K562 (cell line): Measurements from ENCODE around the gene BDH1. TPM values are rescaled to one million over a fixed set of nuclear protein-coding genes. Genes with fewer than 3 reads are reported as not detected.

Experiments
- ATAC-seq: fragments of 200-7000 bp; cut with Tn5 transposase; 3 replicates; pipeline ENCODE4 v1.9.1; 2020; ENCODE audit warnings: moderate library complexity
- BruUV-seq: library from RNA; stranded (reverse); fragments of 400-500 nt; replicated peaks from 2 replicates; lab custom pipeline; 2021; lab: Mats Ljungman, UMichigan
- CTCF ChIA-PET: fragments of 300-600 bp; formaldehyde crosslinking; extraction: SDS; loops from one replicate; lab custom pipeline; 2021; ENCODE audit warnings: low intra/inter-chr PET ratio; lab: Yijun Ruan, JAX
- POLR2A ChIA-PET: fragments of 300-600, 350-650 bp; sonication (Branson Sonifier 250); formaldehyde crosslinking; extraction: SDS; loops from one replicate; lab custom pipeline; 2021; ENCODE audit warnings: antibody characterized with exemption, inconsistent platforms; lab: Yijun Ruan, JAX
- DNase-seq, 4 experiments: peaks; one replicate each; pipeline versions ENCODE4 v3.0.0 to v3.0.0-alpha.2; 2011 to 2018; ENCODE audit warnings: low spot score in 3 of 4, mixed read lengths in 3 of 4; ENCODE audit errors: extremely low read depth in 1 of 4
- FAIRE-seq: peaks from 2 replicates; lab custom pipeline; 2011; peaks lifted over from hg19 to GRCh38; lab: Jason Lieb, UNC
- H2AFZ ChIP-seq: 2 replicates; pipeline ENCODE4 v1.6.0; 2011; ENCODE audit warnings: low read depth, low read length, control low read depth, inconsistent platforms
- H3K27ac ChIP-seq: fragments of 200-600 bp; 3 replicates; pipeline ENCODE4 v1.8.0; 2011; ENCODE audit warnings: low read depth, mild to moderate bottlenecking, control low read depth, inconsistent platforms, low read length, moderate library complexity, mixed read lengths; ENCODE audit errors: extremely low read depth
- H3K27me3 ChIP-seq, 2 experiments: fragments of 300-600 bp in 1 of 2; 2 replicates in 1 of 2; 3 replicates in 1 of 2; pipeline versions ENCODE4 v1.6.0 to v1.8.0; 2011; ENCODE audit warnings: inconsistent platforms in 2 of 2, low read length in 2 of 2, mild to moderate bottlenecking in 1 of 2, mixed read lengths in 1 of 2, moderate library complexity in 1 of 2; ENCODE audit not compliant: control insufficient read depth in 2 of 2, insufficient read depth in 2 of 2
- H3K36me3 ChIP-seq: fragments of 300-600 bp; 3 replicates; pipeline ENCODE4 v1.8.0; 2011; ENCODE audit warnings: mild to moderate bottlenecking, low read length, inconsistent platforms; ENCODE audit not compliant: control insufficient read depth, insufficient read depth
- H3K4me1 ChIP-seq, 2 experiments: fragments of 200-600 bp in 1 of 2; replicated peaks in 1 of 2; 2 replicates in 1 of 2; 3 replicates in 1 of 2; pipeline versions ENCODE4 v1.5.1 to v1.8.0; 2011; ENCODE audit warnings: inconsistent platforms in 2 of 2, low read length in 2 of 2, mild to moderate bottlenecking in 1 of 2, mixed read lengths in 1 of 2, moderate library complexity in 1 of 2; ENCODE audit not compliant: control insufficient read depth in 2 of 2, insufficient read depth in 2 of 2
- H3K4me2 ChIP-seq: 2 replicates; pipeline ENCODE4 v1.6.1; 2011; ENCODE audit warnings: low read length, control low read depth, inconsistent platforms, mixed read lengths; ENCODE audit not compliant: insufficient read depth
- H3K4me3 ChIP-seq: fragments of 200-600 bp; sonication (generic), shearing (Covaris generic); 2 replicates; pipeline ENCODE4 v1.5.1; 2016; ENCODE audit warnings: control low read depth, inconsistent platforms
- H3K79me2 ChIP-seq: fragments of 200-600 bp; 3 replicates; pipeline ENCODE4 v1.8.0; 2011; ENCODE audit warnings: low read length, inconsistent platforms; ENCODE audit not compliant: control insufficient read depth, insufficient read depth
- H3K9ac ChIP-seq, 2 experiments: 2 replicates each; pipeline versions ENCODE4 v1.6.0 to v1.6.1; 2011; ENCODE audit warnings: low read depth in 2 of 2, low read length in 2 of 2, control low read depth in 1 of 2, inconsistent platforms in 1 of 2, mild to moderate bottlenecking in 1 of 2, mixed read lengths in 1 of 2; ENCODE audit not compliant: insufficient read depth in 1 of 2
- H3K9me1 ChIP-seq: one replicate; pipeline ENCODE4 v1.6.0; 2011; ENCODE audit warnings: inconsistent platforms, mild to moderate bottlenecking, low read length, moderate library complexity; ENCODE audit not compliant: control insufficient read depth, insufficient read depth
- H3K9me3 ChIP-seq: replicated peaks from 2 replicates; pipeline ENCODE4 v1.5.1; 2011; ENCODE audit warnings: low read depth, low read length, inconsistent platforms; ENCODE audit not compliant: control insufficient read depth, insufficient read depth
- H4K20me1 ChIP-seq: replicated peaks from 2 replicates; pipeline ENCODE4 v1.6.1; 2011; ENCODE audit warnings: low read length, inconsistent platforms, mixed read lengths; ENCODE audit not compliant: control insufficient read depth, insufficient read depth
- MLLT1 ChIP-seq, 2 experiments: fragments of 450-650 bp; IDR thresholded peaks; 2 replicates each; pipeline ENCODE4 v1.6.1; 2016
- USF1 ChIP-seq: sonication (generic); formaldehyde crosslinking; IDR thresholded peaks from 2 replicates; pipeline ENCODE4 v1.9.0; 2022; ENCODE audit warnings: mild to moderate bottlenecking, missing genetic modification reagents
- WGBS: fragments of 100-300 bp; shearing (Covaris generic); methylation state at CpG from one replicate; pipeline ENCODE4 v1.1.6; 2016; ENCODE audit warnings: low coverage, mixed read lengths; ENCODE audit not compliant: insufficient coverage; ENCODE audit errors: missing lambda C conversion rate; 5-methylcytosine and 5-hydroxymethylcytosine counted together
- in situ Hi-C: fragments of 300-500 bp; cut with MboI; formaldehyde crosslinking; loops from 4 replicates; pipeline ENCODE4 v1.15.0; 2018; ENCODE audit warnings: inconsistent platforms, mixed read lengths
- intact Hi-C: fragments of 100-400 bp; cut with micrococcal nuclease; formaldehyde crosslinking; loops from 2 replicates; pipeline ENCODE4 v1.14.2; 2022
- polyA plus RNA-seq, 8 experiments: library from polyadenylated mRNA; depleted of rRNA in 4 of 8; stranded (reverse) in 5 of 8; unstranded in 3 of 8; fragments of >200 nt; fragmentation: Nextera tagmentation in 2 of 8; fragmentation: Illumina TruSeq in 1 of 8; extraction: Ambion mirVana in 2 of 8; extraction: Trizol in 1 of 8; gene quantifications; 2 replicates each; pipeline versions ENCODE4 v1.2.1 to v1.2.3, GENCODE V29; 2011 to 2014; ENCODE audit warnings: inconsistent platforms in 1 of 8, missing spikeins in 1 of 8
- total RNA-seq, 7 experiments: library from RNA; depleted of rRNA in 6 of 7; stranded (reverse); fragments of >200 nt in 6 of 7; fragmentation: Illumina TruSeq in 2 of 7; extraction: Trizol in 2 of 7; gene quantifications; 2 replicates each; pipeline versions ENCODE4 v1.2.1 to v1.2.3, GENCODE V29; 2011 to 2021; ENCODE audit warnings: low replicate concordance in 1 of 7

The BDH1 gene
- total and polyA plus RNA-seq, 9 of the 15 experiments (the other 6 are each of a cell fraction or from before 2014, with no cell fraction given): 0.07 to 0.89 (median 0.12) TPM; not detected in 3

- no peak overlapping the region for H3K27ac ChIP-seq
- no peaks in the 10 kb centered on the region for H3K79me2 ChIP-seq
- WGBS: 24% methylated on average over 8 of the region's 9 CpGs
- no peak overlapping the region for H3K4me2 ChIP-seq
- no peaks in the 10 kb centered on the region for H3K36me3 ChIP-seq
- H3K9me3 ChIP-seq: no peaks in the 10 kb centered on the region
- no peak for FAIRE-seq
- ATAC-seq: no peak
- H3K27me3 ChIP-seq: peaks cover 28 to 38% of the 10 kb centered on the region in 2 experiments
- in situ Hi-C loops: no loop called here
- POLR2A ChIA-PET: no interaction called here
- BruUV-seq: no TSS peak
- H4K20me1 ChIP-seq: no peaks in the 10 kb centered on the region; the same call in 1 of the 2 replicates
- no peaks in the 10 kb centered on the region for H3K9me1 ChIP-seq
- CTCF ChIA-PET: no interaction called here
- intact Hi-C loops: no loop called here
- H3K4me1 ChIP-seq: peaks cover 0 to 10% of the 10 kb centered on the region in 2 experiments; a peak in 1 of 5 replicates
- TF ChIP-seq MLLT1 (IDR thresholded peaks at IDR 0.05) (no peak), USF1 (peak; percentile 14; the same call in 1 of the 2 replicates)
- 0 out of 2 replicates have a peak overlapping the region, but pooled peaks have one; percentile 49 for H2AFZ ChIP-seq
- no peak for DNase-seq
- no peak overlapping the region for H3K9ac ChIP-seq
- H3K4me3 ChIP-seq: no peak overlapping the region
These were observed 5.3 kb downstream of the BDH1 start for GRCh38 chr3:197550489-197550888.
